ENCODE data around the gene POLR3E.

POLR3E gene

GRCh38 chr16:22320572-22321339 lies 23.5 kb downstream of the POLR3E start:
- no peak for DNase-seq (ENCODE audit: insufficient read length)
- no peak for FAIRE-seq
- no peak for TF ChIP-seq TAF1 (IDR thresholded peaks at IDR 0.05; ENCODE audit: borderline replicate concordance, low read depth, low read length)
- no peak for TF ChIP-seq POLR2AphosphoS5 (IDR thresholded peaks at IDR 0.05; ENCODE audit: low read depth, low read length)
- no peak for TF ChIP-seq POLR2A (IDR thresholded peaks at IDR 0.05; ENCODE audit: low read depth, low read length)

GRCh38 chr16:22321340-22322001 lies 24.3 kb downstream of the POLR3E start:
- FAIRE-seq (peak; percentile 97), DNase-seq (ENCODE audit: insufficient read length) (peak; percentile 63)
- no peak for TF ChIP-seq TAF1 (IDR thresholded peaks at IDR 0.05; ENCODE audit: borderline replicate concordance, low read depth, low read length)
- no peak for TF ChIP-seq POLR2AphosphoS5 (IDR thresholded peaks at IDR 0.05; ENCODE audit: low read depth, low read length)
- no peak for TF ChIP-seq POLR2A (IDR thresholded peaks at IDR 0.05; ENCODE audit: low read depth, low read length)

GRCh38 chr16:22322021-22322471 lies 24.8 kb downstream of the POLR3E start:
- TF ChIP-seq POLR2A (IDR thresholded peaks at IDR 0.05; ENCODE audit: low read depth, low read length) (no peak), POLR2AphosphoS5 (IDR thresholded peaks at IDR 0.05; ENCODE audit: low read depth, low read length) (no peak), TAF1 (IDR thresholded peaks at IDR 0.05; ENCODE audit: borderline replicate concordance, low read depth, low read length) (no peak)

GRCh38 chr16:22322741-22323140 lies 25.5 kb downstream of the POLR3E start:
- TF ChIP-seq POLR2AphosphoS5 (IDR thresholded peaks at IDR 0.05; ENCODE audit: low read depth, low read length) (no peak), POLR2A (IDR thresholded peaks at IDR 0.05; ENCODE audit: low read depth, low read length) (no peak), TAF1 (IDR thresholded peaks at IDR 0.05; ENCODE audit: borderline replicate concordance, low read depth, low read length) (no peak)
- no peak for FAIRE-seq
- DNase-seq (ENCODE audit: insufficient read length) = no peak

More at GRCh38 chr16:22322021-22322471, 24.8 kb downstream of the POLR3E start:
- FAIRE-seq (no peak), DNase-seq (ENCODE audit: insufficient read length) (no peak)

GRCh38 chr16:22323173-22323958 lies 26.2 kb downstream of the POLR3E start:
- TF ChIP-seq TAF1 (IDR thresholded peaks at IDR 0.05; ENCODE audit: borderline replicate concordance, low read depth, low read length) (no peak), POLR2AphosphoS5 (IDR thresholded peaks at IDR 0.05; ENCODE audit: low read depth, low read length) (no peak), POLR2A (IDR thresholded peaks at IDR 0.05; ENCODE audit: low read depth, low read length) (no peak)
- FAIRE-seq (no peak), DNase-seq (ENCODE audit: insufficient read length) (no peak)

- no peak for FAIRE-seq
- no peak for DNase-seq (ENCODE audit: insufficient read length)
- no peak for TF ChIP-seq POLR2A (IDR thresholded peaks at IDR 0.05; ENCODE audit: low read depth, low read length)
- no peak for TF ChIP-seq POLR2AphosphoS5 (IDR thresholded peaks at IDR 0.05; ENCODE audit: low read depth, low read length)
- no peak for TF ChIP-seq TAF1 (IDR thresholded peaks at IDR 0.05; ENCODE audit: borderline replicate concordance, low read depth, low read length)
Observed at GRCh38 chr16:22323959-22324786, 27.0 kb downstream of the POLR3E start.

- TF ChIP-seq POLR2AphosphoS5 (IDR thresholded peaks at IDR 0.05; ENCODE audit: low read depth, low read length) = no peak
- no peak for TF ChIP-seq TAF1 (IDR thresholded peaks at IDR 0.05; ENCODE audit: borderline replicate concordance, low read depth, low read length)
- TF ChIP-seq POLR2A (IDR thresholded peaks at IDR 0.05; ENCODE audit: low read depth, low read length) = no peak
- DNase-seq (ENCODE audit: insufficient read length) (no peak), FAIRE-seq (no peak)
Observed at GRCh38 chr16:22324787-22325597, 27.8 kb downstream of the POLR3E start.

GRCh38 chr16:22325598-22326368 lies 28.6 kb downstream of the POLR3E start:
- TF ChIP-seq TAF1 (IDR thresholded peaks at IDR 0.05; ENCODE audit: borderline replicate concordance, low read depth, low read length) (no peak), POLR2A (IDR thresholded peaks at IDR 0.05; ENCODE audit: low read depth, low read length) (no peak), POLR2AphosphoS5 (IDR thresholded peaks at IDR 0.05; ENCODE audit: low read depth, low read length) (no peak)
- FAIRE-seq (no peak), DNase-seq (ENCODE audit: insufficient read length) (no peak)

- FAIRE-seq = no peak
- DNase-seq (ENCODE audit: insufficient read length) = no peak
- TF ChIP-seq POLR2AphosphoS5 (IDR thresholded peaks at IDR 0.05; ENCODE audit: low read depth, low read length) (no peak), POLR2A (IDR thresholded peaks at IDR 0.05; ENCODE audit: low read depth, low read length) (no peak), TAF1 (IDR thresholded peaks at IDR 0.05; ENCODE audit: borderline replicate concordance, low read depth, low read length) (no peak)
Observed at GRCh38 chr16:22326369-22326652, 29.1 kb downstream of the POLR3E start.

Data from GM12892 (cell line).